Activated T-helper 9 cell treated with anti-CD3 and anti-CD28 coated beads, Interleukin-2, amount 50 U/mL, for 16 hours (primary cell): ENCODE measurements around the gene SMAP1.
"Not testable (repeated sequence)": the region's sequence is repeated elsewhere in the genome, so short reads cannot be mapped to it uniquely, and the experiment has no call there.

Experiments
- DNase-seq: peaks from one replicate; pipeline ENCODE4 v3.0.0-alpha.2; 2020; ENCODE audit warnings: low read depth

SMAP1 gene

GRCh38 chr6:70742462-70742861 lies 74.8 kb downstream of the SMAP1 start:
- not testable (repeated sequence) for DNase-seq

GRCh38 chr6:70753870-70754380 lies 86.2 kb downstream of the SMAP1 start:
- no peak for DNase-seq

GRCh38 chr6:70758883-70759282 lies 91.2 kb downstream of the SMAP1 start:
- DNase-seq = no peak

GRCh38 chr6:70763754-70764510 lies 96.2 kb downstream of the SMAP1 start:
- no peak for DNase-seq

GRCh38 chr6:70764706-70765105 lies 97.0 kb downstream of the SMAP1 start:
- DNase-seq = no peak

- not testable (repeated sequence) for DNase-seq
Measured at GRCh38 chr6:70771351-70771750, 103.7 kb downstream of the SMAP1 start.

GRCh38 chr6:70779934-70780333 lies 112.3 kb downstream of the SMAP1 start:
- DNase-seq = no peak

- no peak for DNase-seq
Measured at GRCh38 chr6:70790483-70791224, 123.0 kb downstream of the SMAP1 start.

GRCh38 chr6:70797625-70798024 lies 129.9 kb downstream of the SMAP1 start:
- DNase-seq = no peak

GRCh38 chr6:70806086-70806485 lies 138.4 kb downstream of the SMAP1 start:
- no peak for DNase-seq

- no peak for DNase-seq
Measured at GRCh38 chr6:70811788-70812187, 144.1 kb downstream of the SMAP1 start.

GRCh38 chr6:70813885-70814284 lies 146.2 kb downstream of the SMAP1 start:
- no peak for DNase-seq

- DNase-seq = no peak
Measured at GRCh38 chr6:70819646-70820045, 152.0 kb downstream of the SMAP1 start.

- no peak for DNase-seq
Measured at GRCh38 chr6:70820778-70821177, 153.1 kb downstream of the SMAP1 start.

GRCh38 chr6:70821751-70822150 lies 154.1 kb downstream of the SMAP1 start:
- DNase-seq = no peak

GRCh38 chr6:70823651-70824050 lies 156.0 kb downstream of the SMAP1 start:
- no peak for DNase-seq

GRCh38 chr6:70831427-70831826 lies 163.7 kb downstream of the SMAP1 start:
- no peak for DNase-seq

- DNase-seq = no peak
Measured at GRCh38 chr6:70834520-70834919, 166.8 kb downstream of the SMAP1 start.

- DNase-seq = no peak
Measured at GRCh38 chr6:70838907-70839285, 171.2 kb downstream of the SMAP1 start.

GRCh38 chr6:70839286-70840266 lies 171.9 kb downstream of the SMAP1 start:
- no peak for DNase-seq

GRCh38 chr6:70841112-70841511 lies 173.4 kb downstream of the SMAP1 start:
- no peak for DNase-seq

GRCh38 chr6:70842541-70842940 lies 174.9 kb downstream of the SMAP1 start:
- no peak for DNase-seq
